Stimulated activated CD4-positive, alpha-beta T cell treated with anti-CD3 and anti-CD28 coated beads, Interleukin-15, amount 100 ng/mL, for 24 hours (primary cell): ENCODE results near the gene ZNF304.

Source experiments
- DNase-seq: peaks from one replicate; pipeline ENCODE4 v3.0.0-alpha.2; 2020

The ZNF304 gene

GRCh38 chr19:57350877-57351805 is at the start of gene ZNF304:
Gene ZNF304, plus strand, starts transcription at chr19:57351271. Its CDS starts 394 bp downstream, at chr19:57351665.
- DNase-seq: peak; percentile 88

DNA sequence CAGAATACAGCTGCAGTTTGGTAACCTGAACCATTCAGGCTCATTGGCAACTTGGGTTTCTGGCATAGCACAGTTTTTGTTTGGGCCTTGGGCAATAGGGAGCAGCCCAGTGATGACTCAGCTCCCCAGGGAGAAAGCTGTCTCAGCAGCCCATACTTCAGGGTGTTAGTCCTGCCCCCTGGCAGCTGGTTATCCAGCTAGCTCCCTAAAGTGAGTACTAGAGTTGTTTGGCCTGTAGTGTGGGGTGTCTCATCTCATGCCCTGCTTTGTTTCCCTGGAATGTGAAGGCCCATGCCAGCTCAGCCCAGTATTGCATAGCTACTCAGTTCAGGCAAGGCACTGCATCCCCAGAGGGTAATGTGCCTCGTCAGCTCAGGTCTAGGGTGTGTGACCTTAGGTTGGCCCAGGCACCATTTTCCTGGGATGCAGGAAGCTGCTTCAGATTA is 49.0 kb upstream of the ZNF304 start:
- DNase-seq: no peak

GRCh38 chr19:57302727-57303401 is 48.2 kb upstream of the ZNF304 start:
- DNase-seq: no peak

- DNase-seq: no peak
These were observed 46.0 kb upstream of the ZNF304 start for GRCh38 chr19:57305056-57305455.

DNA sequence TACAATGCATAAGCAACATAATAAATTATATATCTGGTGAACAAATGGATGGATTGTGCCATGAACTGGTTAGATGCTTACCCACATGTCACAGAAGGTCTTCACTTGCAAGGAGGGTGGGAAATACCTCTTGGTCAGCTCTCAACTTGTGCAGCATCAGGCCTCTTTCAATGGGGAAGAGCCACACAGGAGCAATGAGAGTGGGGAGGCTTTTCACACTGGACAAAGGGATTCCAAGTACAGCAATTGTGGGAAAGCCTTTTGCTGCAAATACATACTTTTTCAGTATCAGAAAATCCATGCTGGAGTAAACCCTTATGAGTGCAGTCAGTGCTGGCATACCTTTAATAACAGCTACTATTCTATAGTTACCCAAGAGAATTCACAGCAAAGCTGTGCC is 42.6 kb upstream of the ZNF304 start:
- no peak for DNase-seq

GRCh38 chr19:57310792-57311191 is 40.3 kb upstream of the ZNF304 start:
- no peak for DNase-seq

DNA sequence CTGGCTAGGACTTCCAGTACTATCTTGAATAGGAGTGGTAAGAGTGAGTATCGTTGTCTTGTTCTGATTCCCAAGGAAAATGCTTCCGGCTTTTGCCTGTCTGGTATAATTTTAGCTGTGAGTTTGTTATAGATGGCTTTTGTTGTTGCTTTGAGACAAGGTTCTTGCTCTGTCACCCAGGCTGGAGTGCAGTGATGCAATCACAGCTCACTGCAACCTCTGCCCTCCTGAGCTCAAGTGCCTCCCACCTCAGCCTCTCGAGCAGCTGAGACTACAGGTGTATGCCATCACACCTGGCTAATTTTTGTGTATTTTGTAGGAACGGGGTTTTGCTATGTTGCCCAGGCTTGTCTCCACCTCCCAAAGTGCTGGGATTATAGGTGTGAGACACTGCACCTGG is 36.9 kb upstream of the ZNF304 start:
- no peak for DNase-seq

- DNase-seq: no peak
These were observed 33.6 kb upstream of the ZNF304 start for GRCh38 chr19:57317503-57317902.

DNA sequence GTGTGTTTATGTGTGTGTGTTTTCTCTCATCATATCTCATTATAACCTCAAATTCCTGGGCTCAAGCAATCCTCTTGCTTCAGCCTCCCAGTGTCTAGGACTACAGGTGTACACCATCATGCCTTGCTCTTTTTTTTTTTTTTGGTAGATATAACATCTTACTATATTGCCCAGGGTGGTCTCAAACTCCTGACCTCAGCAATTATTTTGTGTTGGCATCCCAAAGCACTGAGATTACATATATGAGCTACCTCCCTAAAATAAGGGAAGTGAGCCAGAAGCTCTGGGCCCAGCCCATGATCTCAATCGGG is 31.2 kb upstream of the ZNF304 start:
- no peak for DNase-seq

DNA sequence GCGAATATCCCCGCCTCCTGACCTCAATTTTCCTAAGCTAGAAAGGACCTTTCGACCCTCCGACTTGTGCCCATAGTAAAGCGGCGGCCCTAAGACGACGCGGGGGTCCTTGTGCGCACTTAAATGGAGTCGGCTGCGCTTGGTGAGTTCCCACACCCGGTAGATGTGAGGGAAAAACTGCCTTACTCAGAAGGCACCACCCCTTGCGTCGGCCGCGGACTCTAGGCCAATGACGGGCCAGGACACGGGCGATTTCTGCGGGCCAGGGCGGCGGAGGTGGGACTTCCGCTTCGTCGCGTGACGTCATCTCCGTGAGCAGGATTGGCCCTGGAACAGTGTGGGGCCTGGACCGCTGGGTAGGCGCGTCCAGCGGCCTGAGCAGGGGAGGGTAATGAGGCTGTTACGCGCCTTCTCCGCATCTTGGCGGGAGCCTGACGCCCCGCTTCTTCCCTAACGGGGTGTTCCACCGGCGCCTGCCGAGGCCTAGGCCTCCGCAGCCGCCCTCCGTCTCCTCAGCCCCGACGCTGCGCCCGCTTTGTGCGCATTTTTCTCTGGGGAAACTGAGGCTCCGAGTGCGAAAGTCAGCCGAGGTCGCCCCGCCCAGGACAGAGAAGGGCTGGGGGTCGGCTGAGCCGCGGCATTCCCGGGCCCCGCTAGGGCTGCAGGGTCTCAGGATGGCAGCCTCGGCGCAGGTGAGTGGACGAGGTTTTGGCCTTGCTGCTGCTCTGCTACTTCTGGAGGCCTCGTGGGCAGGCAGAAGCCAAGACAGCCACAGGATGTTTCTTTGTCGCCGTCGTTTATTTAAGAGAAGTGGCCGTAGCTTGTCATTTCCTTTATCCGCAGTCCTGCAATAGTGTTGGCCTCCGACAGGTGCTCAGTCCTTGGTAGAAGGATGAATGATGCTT is 30.6 kb upstream of the ZNF304 start, which contains the start of gene ZNF543:
Gene ZNF543, plus strand, starts transcription at position 293 of the 905 bp plus-strand sequence. Its CDS starts 382 bp downstream, at position 675.
- peak; percentile 94 for DNase-seq

DNA sequence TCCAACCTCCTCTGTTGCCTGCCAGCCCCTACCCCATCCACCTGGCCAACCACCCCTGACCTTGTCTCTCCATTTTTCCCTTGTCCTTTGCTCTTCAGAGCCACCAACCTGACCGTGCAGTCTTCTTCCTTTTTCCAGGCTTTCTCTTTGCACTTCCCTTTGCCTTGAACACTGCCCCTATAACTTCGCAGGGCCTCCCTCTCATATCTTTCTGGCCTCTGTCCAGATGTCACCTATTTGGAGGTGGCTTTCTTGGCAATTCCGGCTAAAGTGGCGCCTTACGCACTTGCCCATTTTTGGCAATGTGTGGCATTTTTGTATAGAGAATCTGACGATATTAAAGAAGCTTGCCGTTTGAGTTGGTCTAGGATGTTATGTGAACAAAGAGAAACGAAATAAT is 30.0 kb upstream of the ZNF304 start:
- DNase-seq: no peak

- no peak for DNase-seq
These were observed 29.3 kb upstream of the ZNF304 start for GRCh38 chr19:57321751-57322150.

GRCh38 chr19:57324992-57325391 is 26.1 kb upstream of the ZNF304 start:
- DNase-seq: no peak

DNA sequence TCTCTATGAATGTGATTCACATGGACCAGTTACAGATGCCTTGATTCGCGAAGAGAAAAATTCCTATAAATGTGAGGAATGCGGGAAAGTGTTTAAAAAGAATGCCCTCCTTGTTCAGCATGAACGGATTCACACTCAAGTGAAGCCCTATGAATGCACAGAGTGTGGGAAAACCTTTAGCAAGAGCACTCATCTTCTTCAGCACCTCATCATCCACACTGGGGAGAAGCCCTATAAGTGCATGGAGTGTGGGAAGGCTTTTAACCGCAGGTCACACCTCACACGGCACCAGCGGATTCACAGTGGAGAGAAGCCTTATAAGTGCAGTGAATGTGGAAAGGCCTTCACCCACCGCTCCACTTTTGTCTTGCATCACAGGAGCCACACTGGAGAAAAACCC is 23.1 kb upstream of the ZNF304 start:
- DNase-seq: no peak

DNA sequence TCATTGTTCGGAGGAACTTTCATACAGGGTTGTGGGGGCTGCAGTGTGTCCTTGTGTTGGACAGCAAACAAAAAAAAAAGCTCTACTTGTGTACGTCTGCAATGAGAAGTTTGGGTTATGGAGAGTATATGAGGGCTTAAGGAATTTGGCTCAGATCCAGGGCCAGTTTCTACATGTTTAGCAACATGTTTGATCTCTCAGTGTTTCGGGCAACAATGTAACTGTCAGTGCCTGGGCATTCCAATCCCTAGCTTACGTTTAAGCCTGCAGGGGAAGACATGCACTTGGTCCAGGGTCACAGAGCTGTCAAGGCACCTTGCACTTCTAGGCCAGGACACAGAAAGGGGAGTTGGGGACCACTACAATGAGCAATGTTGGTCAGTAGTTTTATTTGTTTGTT is 16.9 kb upstream of the ZNF304 start:
- DNase-seq: no peak

DNA sequence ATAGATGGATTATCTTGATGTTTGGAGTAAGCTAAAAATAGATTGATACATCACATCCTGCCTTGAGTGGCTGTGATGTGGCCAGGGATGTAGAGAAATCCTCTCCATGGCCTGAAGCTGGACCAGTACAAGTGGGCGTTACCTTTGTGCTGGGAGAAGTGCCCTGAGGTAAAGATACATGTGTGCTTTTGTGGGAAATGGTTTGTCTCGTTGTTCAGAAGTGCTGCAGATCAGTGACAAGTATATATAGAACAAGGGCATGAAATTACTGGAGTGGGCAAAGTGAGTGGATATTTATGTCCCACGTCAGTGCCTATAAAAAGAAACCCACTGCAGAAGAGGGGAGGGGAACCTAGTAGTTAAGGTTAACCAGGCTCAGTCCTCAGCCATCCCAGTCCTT is 12.2 kb upstream of the ZNF304 start:
- DNase-seq: no peak

- no peak for DNase-seq
These were observed 8.5 kb upstream of the ZNF304 start for GRCh38 chr19:57342582-57342981.

- no peak for DNase-seq
These were observed 2.9 kb upstream of the ZNF304 start for GRCh38 chr19:57348136-57348535.

GRCh38 chr19:57351867-57352266 is 796 bp downstream of the ZNF304 start:
- DNase-seq: no peak

DNA sequence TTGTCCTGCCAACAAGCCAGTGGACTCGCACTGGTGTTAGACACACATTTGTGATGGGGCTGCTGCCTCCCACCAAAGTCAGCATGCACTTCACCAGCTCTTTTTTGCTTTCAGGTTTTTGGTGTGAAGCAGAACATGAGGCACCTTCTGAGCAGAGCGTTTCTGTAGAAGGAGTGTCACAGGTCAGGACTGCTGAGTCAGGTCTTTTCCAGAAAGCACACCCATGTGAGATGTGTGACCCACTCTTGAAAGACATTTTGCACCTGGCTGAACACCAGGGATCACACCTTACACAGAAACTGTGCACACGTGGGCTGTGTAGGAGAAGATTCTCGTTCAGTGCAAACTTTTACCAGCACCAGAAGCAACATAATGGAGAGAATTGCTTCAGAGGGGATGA is 4.8 kb downstream of the ZNF304 start:
- DNase-seq: no peak

DNA sequence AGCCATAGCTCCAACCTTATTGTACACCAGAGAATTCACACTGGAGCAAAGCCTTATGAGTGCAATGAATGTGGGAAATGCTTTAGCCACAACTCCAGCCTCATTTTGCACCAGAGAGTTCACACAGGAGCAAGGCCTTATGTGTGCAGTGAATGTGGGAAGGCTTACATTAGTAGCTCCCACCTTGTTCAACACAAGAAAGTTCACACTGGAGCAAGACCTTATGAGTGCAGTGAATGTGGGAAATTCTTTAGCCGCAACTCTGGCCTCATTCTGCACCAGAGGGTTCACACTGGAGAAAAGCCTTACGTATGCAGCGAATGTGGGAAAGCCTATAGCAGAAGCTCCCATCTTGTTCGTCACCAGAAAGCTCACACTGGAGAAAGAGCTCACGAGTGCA is 6.3 kb downstream of the ZNF304 start:
- no peak for DNase-seq

GRCh38 chr19:57359300-57359699 is 8.2 kb downstream of the ZNF304 start:
- DNase-seq: no peak

- no peak for DNase-seq
These were observed 11.3 kb downstream of the ZNF304 start for GRCh38 chr19:57362419-57362818.
